HG02623 (cell line): ENCODE data around the gene RASGRF1.

Experiments used
- ATAC-seq: cut with Tn5 transposase; IDR thresholded peaks from one replicate; pipeline ENCODE4 v1.9.1; 2021; ENCODE audit warnings: moderate library complexity; ENCODE audit not compliant: unreplicated experiment

The RASGRF1 gene

DNA sequence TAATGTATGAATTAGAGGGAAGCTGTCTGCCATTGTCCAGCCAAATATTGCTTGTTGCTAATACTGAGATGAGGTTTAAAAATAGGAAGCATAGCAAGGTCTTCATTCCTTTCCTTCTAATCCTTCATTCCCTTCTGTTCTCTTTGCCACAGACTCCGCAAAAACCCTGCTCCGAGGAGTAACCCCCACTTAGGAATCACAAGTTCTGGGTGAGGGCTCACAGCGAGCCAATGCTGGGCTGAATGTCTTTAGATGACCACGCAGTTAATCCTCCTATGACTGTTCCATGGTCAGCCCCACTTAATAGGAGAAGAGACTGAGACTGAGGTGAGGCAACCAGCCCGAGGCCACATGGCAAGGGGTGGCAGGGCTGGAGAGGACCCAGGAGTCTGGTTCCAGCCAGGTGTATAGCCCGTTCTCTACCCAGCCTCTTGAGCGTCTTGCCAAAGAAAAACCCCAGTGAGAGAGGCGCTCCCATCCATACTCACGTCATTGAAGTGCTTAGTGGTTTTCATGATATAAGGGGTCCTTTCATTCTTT is 100.8 kb downstream of the RASGRF1 start:
- ATAC-seq = no peak

DNA sequence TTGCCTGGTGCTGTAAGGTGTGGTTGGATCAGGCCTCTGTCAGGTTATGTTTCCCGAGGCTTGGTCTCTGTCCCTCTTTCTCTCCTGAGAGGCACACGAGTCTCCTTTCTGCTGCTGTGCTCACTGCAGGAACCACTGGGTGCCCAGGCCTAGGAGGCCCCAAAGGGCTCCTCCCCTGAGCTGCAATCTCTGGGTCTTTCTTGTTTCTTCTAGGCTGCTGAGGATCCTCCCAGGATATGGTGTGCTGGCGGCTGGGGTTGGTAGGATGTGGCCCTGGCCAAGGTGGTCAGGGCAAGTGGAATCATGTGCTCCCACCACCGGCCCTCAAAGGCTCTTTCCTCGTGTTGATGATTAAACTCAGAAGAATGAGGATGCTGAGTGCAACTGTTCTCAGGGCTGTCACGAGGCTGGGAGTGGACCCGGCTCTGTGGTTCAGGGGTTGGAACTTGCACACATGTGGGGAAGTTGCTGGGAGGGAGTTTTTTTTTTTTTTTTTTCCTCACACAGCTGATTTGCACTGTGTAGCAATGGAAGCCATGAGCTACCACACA is 102.1 kb downstream of the RASGRF1 start:
- ATAC-seq = no peak

GRCh38 chr15:78987556-78988360 is 102.8 kb downstream of the RASGRF1 start:
- ATAC-seq = no peak

GRCh38 chr15:78985859-78986475 is 104.6 kb downstream of the RASGRF1 start:
- no peak for ATAC-seq

DNA sequence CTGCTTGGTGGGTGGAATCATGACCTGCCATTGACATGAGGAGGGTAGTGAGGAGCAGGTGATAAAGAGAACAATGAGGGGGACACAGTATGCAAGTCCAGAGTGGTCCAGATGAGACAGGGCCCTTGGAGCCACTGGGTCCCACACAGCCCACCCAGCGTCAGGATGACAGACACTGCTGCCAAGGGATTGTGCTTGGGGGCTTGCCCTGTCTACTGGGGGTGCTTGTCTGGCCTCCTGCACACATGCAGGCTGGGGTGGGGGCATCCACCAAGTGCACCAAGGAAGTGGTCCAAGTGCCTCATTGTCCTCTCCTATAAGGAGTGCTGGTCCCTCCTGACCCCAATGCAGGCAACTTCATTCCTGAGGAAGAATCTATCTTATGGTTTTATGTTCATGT is 106.5 kb downstream of the RASGRF1 start:
- no peak for ATAC-seq

DNA sequence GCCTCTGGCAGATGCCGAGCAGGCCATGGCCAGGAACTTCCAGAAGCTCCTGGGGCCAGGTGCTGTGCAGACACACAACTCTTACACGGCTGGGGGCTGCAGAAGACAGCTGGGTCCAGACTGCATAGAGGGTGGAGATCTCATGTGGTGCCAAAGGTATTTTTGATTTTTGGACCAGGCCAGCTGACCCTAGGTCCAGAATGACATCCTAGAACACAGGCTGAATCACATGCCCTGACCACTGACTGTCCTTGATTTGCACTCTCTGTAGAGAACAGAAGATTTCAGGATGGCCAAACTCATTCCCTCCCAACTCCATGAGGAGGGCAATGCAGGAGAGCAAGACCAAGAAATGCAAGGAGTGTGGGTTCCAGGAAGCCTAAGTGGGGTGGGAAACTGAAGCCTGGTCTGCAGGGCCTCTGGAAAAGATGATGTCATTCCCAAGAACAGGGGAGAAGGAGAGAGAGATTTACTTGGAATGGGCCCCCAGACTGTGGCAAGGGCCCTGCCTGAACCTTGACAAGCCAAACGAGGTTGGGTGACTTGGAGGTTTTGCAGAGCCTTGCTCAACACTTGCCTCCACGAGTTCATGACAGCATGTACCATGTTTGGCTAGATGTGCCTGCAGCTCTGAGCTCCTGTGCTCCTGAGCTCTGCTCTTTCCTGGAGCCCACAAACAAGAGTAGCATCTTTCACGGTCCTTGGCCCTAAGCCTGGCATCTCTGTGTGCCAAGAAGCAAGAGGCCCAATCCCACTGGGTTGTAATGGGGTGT is 107.2 kb downstream of the RASGRF1 start:
- no peak for ATAC-seq

DNA sequence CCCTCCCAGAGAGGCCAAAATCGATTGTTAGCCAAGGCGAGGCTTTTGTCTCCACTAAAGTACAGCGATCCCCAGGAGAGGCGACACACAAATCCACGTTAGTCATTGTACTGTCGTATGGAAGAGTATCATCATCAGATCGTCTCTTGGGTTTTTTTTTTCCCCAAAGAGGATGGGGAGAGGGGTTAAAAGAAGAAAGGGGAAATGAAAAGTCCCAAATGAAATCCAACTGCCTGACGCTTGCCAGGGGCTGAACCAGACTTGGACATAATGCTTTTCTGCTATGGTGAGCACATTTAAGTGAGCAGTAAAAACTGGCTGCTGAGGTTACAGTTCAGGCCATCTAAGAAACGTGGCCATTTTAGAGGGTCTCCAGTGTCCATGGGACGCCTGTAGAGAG is 107.8 kb downstream of the RASGRF1 start:
- ATAC-seq = no peak

GRCh38 chr15:78981532-78982313 is 108.9 kb downstream of the RASGRF1 start:
- no peak for ATAC-seq

GRCh38 chr15:78979456-78980320 is 110.9 kb downstream of the RASGRF1 start:
- no peak for ATAC-seq

- ATAC-seq = no peak
Measured at GRCh38 chr15:78978601-78979179, 111.9 kb downstream of the RASGRF1 start.

GRCh38 chr15:78977591-78978347 is 112.8 kb downstream of the RASGRF1 start:
- ATAC-seq = peak; percentile 26

DNA sequence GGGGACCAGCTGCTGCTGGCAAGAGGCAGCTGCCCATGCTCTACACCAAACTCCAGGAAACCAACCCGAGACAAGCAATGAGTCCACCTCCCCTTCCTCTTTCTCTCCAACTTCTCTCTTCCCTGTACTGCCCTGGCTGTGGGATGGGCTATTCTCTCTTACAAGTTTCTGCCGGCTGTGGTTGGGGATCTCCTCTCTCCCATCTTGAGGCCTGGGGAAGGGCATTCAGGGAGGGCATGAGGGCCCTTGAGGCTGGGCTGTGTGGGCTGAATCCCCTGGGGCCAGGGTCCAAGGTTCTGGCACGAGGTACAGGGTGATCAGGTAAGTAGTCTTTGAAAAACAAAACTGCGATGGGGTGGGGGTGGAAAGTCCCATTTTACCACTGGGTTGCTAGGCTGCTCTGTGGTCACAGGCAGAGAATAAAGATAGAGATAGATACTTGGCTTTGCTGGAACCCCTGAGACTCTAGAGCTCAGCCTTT is 113.4 kb downstream of the RASGRF1 start:
- peak; percentile 66 for ATAC-seq

- ATAC-seq = peak; percentile 8
Measured at GRCh38 chr15:78976691-78977090, 113.9 kb downstream of the RASGRF1 start.

- no peak for ATAC-seq
Measured at GRCh38 chr15:78974272-78974918, 116.2 kb downstream of the RASGRF1 start.

DNA sequence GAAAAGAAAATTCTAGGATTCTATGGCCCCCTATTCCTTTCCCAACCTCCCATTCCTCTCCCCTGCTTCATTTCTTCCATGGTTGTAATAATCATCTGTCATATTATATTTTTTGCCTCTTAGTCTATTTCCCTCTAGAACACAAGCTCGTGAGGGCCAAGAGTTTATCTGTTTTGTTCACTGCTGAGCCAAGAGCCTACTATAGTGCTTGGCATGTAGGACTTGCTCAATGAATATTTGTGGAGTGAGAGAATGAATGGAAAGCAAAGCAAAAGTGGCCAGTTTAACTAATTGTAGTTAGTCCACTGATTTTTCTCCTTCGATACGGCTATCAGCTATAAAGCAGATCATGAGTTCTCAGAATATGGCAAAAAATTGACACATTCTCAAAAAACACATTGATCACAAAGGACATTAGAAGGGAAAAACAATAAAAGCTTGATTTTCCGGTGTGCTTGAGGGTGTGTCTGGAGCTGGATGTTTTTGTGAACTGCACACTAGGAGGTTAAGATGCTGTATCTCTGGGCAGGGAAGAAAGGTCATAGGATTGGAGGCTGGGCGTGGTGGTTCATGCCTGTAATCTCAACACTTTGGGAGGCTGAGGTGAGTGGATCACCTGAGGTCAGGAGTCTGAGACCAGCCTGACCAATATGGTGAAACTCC is 120.8 kb downstream of the RASGRF1 start:
- ATAC-seq = no peak

DNA sequence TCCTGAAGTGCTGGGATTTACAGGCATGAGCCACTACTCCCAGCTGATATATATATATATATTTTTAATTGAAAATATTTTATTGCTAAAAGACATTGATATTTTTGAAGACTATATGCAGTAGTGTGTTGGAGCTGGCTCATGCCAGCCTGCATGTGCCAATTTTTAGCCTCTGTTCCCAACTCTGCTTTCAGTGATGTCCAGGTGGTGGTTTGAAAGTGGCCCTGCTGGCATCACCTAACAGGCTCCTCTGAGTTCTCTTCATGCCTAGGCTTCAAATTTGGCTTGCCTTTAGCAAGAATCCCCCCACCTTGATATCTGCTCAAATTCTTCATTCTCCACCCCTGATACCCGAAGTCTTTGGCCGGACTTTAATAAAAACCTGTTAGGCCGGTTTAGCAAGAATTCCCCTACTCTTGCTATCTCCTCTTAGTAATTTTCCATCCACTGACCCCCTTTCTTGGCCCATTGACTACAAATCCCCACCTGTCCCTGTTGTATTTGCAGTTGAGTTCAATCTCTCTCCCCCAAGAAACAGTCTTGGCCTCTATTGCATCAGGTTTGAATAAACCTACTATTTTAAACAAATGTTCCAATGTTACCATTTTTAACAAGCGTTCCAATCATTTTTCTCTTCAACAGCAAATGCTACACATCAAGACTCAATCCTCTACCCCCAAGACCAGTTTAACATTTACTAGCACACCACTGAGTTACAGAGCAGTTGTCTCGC is 121.9 kb downstream of the RASGRF1 start:
- no peak for ATAC-seq

DNA sequence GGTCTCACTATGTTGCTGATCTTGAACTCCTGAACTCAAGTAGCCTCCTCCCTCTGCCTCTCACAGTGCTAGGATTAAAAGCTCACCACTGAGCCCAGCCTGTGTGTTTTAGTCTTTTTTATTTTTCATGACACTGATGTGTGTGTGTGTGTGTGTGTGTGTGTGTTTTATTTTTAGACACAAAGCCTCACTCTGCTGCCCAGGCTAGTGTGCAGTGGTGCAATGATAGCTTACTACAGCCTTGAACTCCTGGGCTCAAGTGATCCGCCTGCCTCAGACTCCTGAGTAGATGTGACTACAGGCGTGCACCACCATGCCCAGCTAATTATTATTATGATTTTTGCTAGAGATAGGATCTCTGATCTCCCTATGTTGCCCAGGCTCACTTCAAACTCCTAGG is 122.5 kb downstream of the RASGRF1 start:
- no peak for ATAC-seq
